Muscle of arm (tissue), 12 donors: ENCODE results near the gene SHCBP1. TPM values are rescaled to one million over a fixed set of nuclear protein-coding genes. Genes with fewer than 3 reads are reported as not detected.

ENCODE experiments used
- DNase-seq: peaks from one replicate; pipeline ENCODE4 v3.0.0-alpha.2; 2013
- polyA plus RNA-seq, 12 donors: library from polyadenylated mRNA; unstranded; fragments of 120-200 nt; gene quantifications; one replicate each; pipeline ENCODE4 v1.2.1, GENCODE V29; 2013; ENCODE audit not compliant: insufficient read length in 12 of 12

Gene SHCBP1
- polyA plus RNA-seq, 12 donors = 3.0 to 15.5 (median 9.8) TPM; not detected in 1

DNA sequence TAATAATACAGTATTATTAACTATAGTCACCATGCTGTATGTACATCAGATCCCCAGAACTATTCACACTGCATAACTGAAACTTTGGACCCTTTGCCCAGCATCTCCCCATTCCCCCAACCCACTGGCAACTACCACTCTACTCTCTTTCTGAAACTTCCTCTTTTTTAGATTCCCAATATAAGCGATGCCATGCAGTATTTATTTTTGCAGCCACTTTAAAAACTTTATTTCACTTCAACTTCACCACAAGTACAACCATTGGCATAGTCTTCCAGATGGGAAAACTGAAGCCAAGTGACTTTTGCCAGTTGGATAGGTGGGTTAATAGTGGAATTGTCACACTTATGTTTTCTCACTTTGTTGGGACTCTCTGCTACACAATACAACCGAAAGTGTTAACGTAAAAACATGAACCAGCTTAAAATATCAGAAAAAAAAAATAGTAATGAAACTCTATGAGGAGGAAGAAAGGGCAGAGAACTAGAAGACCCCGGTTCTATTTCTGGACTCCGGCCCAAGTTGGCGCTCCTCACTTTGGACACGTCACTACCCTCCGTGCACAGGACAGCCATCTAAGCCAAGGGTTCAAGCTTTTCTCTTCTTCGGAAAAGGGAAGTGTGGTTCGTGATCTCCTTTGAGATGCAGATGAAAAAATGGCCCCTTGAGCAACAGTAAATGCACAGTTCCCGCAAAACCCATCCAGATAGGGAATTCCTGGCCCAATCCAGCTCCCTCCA is 743 bp downstream of the SHCBP1 start:
- no peak for DNase-seq

DNA sequence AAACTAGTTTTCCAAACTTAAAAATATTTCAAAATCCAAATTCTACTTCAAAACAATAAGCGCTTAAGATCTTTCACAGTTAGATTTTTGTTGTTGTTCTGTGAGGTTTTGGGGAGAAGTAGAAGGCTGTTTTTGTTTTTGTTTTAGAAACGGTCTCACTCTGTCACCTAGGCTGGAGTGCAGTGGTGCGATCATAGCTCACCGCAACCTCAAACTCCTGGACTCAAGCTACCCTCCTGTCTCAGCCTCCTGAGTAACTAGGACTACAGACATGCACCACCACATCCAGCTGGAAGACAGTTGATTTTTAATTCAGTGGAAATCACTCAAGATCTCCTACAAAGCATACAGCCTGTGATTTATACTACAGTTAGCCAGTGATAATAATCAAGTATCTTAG is 2.7 kb downstream of the SHCBP1 start:
- no peak for DNase-seq

DNA sequence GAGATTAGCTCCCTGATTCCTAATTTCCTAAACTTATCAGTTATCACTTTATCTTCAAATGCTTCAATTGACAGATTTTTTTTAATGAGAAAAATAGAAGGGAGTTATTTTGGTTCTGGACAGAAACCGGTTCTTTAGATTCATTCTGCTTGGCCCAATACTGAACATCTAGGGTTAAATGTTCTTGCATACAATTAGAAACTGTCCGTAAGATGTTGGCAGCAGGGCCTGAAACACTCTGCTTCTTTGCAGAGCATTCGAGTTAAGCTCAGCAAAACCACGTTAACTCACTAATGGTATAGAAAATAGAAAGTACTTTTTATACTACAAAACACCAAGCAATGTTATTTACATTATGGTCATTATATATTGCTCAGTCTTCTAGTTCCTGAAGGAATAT is 7.2 kb downstream of the SHCBP1 start:
- DNase-seq = no peak

DNA sequence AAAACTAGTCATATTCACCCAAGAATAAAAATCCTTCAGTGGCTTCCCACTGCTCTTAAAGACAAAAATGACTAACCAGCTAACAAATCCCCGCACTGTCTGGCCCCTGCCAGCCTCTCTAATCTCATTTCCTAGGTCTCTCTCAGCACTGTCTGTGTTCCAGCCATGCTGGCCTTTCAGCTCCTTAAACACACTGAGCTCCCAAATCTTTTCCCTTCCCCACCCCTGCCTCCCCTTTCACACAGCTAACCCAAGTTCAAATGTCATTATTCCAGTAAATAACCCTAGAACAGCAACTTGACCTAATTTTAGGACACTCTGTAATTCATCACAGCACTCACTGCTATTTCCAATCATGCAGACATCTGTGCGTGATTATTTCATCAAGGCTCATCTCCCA is 7.8 kb downstream of the SHCBP1 start:
- DNase-seq = no peak

DNA sequence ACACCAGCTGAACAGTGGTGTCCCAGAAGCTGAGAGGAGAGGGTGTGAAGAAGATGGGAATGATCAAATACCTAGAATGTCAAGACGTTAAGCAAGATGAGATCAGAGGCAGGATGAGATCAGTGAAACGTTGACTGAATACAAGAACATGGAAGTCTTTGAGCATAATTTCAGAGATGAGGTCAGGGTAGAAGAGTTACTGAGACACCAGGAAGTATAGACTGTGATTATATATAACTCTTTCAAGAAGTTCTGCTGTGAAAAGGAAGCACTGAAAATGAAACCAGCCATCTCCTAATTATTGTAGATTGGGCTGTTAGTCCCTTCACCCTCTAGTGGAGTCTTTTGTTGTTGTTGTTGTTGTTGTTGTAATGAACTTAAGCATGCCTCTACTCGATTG is 9.1 kb downstream of the SHCBP1 start:
- DNase-seq = no peak

DNA sequence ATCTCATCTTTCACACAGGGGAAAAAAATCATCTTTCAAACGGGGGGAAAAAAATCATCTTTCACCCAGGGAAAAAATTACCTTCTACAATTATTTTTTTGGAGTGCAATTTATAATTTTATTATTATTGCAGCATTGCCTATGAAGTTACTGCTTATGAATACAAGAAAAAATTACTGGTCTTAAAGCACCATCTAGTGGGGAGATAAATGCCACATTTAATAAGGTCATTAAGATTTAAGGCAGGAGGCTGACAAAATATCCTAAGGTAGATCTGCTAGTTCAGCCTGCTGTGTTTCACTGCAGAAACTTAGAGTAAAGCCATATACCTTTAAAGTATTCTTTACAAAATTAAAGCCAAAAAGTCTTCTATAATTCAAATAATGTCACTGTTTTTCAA is 13.7 kb downstream of the SHCBP1 start:
- no peak for DNase-seq

DNA sequence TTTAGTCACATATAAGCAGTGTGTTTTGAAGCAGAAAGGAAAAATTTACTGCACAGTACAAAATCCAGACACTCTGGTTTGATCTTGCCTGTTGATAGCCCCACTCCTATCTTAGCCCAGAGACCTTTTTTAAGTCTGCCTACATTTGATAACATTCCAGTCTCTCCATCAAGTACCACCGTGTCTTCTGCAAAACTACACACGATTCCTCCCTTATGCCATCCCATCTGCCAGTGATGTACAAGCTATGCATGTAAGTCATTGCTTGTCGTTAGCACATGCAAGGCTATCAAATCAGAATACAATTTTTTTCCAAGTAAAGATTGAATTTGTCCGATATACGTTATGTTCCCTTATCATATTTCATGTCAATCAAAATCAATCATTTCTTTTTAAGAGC is 14.9 kb downstream of the SHCBP1 start:
- no peak for DNase-seq

DNA sequence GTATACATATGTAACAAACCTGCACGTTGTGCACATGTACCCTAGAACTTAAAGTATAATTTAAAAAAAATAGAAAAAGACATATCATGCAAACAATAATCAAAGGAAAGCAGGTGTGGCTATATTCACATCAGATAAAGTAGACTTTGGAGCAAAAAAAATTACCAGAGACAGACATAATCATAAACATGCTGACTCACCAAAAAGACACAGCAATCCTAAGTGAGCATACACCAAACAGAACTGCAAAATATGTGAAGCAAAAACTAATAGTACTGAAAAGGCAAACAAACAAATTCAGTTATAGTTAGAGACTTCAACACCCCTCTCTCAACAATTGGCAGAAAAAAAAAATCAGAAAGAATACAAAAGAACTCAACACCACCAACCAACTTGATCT is 29.9 kb downstream of the SHCBP1 start:
- no peak for DNase-seq

DNA sequence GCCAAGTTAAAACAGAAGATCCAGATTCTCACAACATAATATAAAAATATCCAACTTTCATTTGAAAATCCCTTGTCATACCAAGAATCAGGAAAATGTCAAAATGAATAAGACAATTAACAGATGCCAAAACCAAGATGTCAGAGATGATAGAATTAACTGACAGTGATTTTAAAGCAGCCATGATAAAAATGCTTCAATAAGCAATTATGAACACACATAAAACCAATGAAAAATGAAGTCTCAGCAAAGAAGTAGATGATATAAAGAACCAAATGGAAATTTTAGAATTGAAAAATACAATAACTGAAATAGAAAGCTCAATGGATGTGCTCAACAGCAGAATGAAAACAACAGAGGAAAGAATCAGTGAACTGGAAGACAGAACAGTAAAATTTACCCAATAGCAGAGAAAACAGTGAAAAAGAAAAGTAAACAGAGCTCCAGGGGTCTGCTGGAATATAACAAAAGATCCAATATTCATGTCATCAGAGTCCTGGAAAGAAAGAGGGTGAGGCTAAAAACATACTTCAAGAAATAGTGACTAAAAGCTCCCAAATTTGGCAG is 35.1 kb downstream of the SHCBP1 start:
- DNase-seq = no peak

DNA sequence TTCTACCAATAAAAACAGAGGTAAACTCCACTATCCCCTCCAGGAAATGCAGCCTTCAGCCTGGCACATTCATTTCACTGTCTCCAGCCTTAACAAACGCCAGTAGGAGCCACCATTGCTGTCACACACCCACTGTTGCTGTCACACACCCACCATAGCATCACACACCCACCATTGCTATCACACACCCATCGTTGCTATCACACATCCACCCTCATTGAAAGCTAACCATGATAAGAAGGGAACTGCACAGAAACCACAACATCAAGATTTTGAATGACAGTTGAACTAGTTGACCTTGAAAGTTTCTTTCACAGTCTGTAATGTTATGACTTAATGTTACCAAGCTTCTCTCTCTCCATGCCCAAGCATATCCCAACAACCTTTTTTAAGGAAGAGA is 38.1 kb downstream of the SHCBP1 start:
- no peak for DNase-seq

DNA sequence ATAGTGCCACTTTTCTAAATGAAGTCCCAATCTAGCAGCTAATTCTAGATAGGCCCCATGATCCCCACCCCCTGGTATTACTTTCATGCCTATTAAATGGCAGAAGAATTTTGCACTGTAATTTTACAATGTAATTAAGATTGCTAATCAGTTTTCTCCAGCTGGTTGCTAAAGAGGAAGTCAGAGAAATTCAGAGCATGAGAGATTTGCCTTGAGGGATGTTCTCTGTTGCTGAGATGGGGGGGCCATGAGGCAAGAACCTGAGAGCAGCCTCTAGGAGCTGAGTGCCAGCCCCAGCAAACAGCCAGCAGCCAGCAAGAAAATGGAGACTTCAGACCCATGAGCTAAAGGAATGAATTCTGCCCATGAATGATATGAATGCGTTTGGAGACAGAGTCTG is 38.9 kb downstream of the SHCBP1 start:
- DNase-seq = no peak

DNA sequence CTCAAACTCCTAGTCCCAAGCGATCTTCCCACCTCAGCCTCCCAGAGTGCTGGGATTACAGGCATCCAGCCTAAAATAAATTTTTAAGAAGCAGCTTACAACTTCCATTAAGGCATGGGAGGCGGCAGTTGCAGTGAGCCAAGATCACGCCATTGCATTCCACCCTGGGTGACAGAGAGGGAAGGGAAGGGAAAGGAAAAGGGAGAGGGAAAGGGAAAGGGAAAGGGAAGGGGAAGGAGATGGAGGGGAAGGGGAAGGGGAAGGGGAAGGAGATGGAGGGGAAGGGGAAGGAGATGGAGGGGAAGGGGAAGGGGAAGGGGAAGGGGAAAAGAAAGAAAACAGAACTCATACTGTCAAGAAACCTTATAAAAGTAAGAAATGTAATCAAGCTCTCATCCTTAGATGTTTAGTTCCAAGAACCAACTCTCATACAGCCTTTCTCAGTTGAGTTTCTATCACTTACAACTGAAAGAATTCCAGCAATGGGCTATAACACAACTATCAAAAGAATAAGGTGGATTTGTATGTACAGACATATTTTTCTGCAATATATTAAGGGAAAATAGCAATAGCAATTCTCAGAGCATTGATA is 43.1 kb downstream of the SHCBP1 start:
- no peak for DNase-seq

DNA sequence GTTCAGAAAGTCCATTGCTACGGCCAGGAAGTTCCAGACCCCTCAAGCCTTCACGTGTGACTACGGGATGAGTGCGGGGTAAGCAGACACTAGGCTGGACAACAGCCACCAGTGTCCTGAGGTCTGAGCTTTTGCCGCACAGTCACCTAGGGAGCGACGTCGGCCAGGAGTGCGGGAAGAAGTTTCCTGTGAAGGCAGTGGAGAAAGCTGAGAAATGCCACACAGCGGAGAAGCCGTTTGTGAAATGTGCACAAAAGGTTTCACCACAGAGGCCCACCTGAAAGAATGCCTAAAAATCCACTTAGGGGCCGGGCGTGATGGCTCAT is 47.4 kb downstream of the SHCBP1 start:
- DNase-seq = no peak

DNA sequence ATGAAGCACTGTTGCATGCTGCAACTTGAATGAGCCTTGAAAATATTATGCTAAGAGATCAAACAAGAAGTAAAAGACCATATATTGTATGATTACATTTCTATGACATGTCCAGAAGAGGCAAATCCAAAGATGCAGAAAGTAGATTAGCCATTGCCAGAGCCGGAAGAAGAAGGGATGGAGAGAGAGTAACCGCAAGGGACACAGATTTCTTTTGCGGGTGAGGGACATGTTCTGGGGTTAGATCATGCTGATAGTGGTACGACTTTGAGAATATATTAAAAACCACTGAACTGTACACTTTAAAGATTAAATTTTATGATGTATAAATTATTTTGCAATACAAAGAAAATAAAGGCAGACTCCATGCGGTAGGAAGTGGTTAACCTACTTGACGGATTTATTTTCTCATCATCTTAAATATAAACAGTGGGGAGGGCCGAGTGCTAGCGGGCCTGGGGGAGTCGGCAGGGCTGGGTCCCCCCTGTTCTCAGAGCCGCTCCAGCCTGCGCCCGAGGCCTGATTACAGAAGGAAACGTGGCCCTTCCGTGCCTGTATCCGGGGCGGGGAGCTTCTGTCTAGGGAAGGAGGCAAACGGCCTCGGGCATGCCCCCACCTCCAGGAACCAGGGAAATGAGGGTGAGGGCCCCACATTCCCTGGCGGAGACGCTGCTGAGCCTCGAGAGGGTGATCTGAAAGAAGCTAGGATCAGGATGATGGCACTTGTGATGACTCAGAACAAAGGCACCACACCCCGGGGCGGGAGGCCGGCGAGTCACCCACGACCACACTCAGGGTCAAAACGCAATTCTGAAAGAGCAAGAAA is 48.0 kb downstream of the SHCBP1 start:
- DNase-seq = no peak

DNA sequence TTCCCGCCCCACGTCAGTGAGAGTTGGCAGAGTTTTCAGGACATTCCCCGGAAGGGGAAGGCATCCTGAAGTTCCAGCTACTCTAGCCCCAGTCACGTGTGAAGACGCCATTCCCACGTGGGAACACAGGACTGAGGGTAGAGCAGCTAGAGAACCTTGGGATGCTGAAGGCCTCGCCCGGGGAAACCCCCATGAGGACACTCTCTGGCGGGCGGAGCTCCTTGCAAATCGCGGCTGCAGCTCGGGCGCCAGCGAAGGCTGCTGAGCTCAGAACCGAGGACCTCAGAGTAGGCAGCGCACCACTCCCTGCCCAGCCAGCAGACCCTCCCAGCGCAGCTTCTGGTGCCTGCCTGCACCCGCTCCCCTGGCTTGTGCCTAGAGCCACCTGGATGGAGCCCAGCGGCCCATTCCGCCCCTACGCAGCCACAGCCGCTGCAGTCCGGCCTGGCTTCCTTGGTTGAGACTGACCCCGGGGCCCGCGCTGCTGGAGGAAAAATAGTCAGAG is 51.9 kb downstream of the SHCBP1 start:
- DNase-seq = no peak

DNA sequence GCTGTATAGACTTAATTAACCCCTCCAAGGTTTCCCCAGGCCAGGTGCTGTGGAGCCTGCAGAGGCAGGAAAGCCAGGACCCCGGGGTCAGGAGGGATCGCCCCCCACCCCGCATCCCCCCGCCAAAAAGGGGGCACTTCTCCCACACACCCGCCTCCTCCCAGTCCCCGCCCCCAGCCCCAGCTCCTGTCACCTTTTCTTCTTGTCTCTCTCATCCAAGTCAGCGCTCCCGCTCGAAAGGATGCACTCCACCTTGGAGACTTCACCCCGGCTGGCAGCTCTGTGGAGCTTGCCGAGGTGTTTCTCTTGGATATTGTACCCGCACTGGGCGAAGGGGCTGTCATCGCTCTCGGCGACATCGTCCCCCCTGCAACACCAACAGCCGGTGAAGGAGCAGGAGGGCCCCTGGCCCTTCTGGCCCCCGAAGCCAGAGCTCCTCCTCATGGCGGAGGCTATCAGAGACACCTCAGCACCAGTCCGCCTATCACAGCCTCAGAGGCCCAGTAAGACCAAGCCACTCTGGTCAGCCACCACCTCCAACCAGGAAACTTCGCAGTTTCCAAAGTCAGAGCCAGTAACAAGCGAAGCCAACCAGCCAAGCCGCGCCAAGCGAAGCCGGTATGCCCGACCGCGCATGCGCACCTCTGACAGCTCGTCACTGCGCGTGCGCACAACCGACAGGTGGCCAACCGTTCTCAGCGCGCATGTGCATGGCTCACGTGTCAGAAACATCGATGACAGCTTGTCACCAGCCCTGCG is 52.5 kb downstream of the SHCBP1 start:
- DNase-seq = no peak

DNA sequence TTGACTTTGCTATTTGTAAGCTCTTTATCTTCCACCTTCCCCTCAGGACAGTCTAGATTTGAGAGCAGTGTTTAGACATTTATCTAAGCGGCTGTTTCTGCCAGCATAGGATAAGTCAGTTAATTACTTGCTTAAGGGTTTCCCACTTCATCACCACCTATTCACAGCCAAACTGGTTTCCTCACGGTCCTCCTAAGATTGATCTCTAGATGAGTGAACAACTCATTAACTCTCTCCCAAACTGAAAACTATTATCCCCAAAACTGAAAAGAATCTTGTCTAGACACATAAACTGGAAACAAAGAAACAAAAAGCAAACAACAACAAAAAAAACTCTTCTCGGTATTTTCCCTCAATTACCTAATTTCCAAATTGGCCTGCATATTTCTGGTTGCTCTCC is 58.2 kb downstream of the SHCBP1 start:
- no peak for DNase-seq

DNA sequence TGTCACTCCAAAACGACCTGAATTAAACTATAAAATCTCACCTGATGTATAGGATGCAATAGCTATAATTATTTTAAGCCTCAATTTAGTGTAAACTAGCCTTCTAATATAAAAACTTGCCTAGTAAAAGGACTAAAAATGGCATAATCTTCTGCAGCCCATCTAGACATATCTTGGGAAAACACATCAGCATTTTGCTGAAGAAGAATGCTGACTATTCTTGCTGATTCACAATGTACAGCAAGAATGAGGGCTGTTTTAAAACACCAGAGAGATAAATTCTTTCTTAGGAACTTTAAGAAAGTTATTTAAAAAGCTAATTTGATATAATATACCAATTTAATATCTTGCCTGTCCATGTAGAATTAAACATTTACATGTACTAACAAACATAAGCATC is 63.2 kb downstream of the SHCBP1 start:
- DNase-seq = no peak

DNA sequence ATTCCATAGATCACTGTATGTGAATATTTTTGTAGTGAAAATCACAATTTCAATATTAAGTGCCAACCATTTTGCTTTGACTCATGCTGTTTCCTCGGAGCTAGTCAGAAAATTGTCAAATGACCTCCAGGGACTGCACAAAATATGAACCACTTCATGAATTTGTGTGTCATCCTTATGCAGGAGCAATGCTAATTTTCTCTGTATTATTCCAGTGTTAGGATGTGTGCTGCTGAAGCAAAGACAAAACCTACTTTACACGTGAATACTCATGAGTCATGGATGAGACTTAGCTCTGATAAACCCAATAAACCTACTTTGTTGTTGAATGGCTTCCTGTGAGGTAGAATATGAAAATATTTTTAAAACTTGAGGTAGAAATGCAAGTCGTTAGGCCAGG is 65.2 kb downstream of the SHCBP1 start:
- no peak for DNase-seq

DNA sequence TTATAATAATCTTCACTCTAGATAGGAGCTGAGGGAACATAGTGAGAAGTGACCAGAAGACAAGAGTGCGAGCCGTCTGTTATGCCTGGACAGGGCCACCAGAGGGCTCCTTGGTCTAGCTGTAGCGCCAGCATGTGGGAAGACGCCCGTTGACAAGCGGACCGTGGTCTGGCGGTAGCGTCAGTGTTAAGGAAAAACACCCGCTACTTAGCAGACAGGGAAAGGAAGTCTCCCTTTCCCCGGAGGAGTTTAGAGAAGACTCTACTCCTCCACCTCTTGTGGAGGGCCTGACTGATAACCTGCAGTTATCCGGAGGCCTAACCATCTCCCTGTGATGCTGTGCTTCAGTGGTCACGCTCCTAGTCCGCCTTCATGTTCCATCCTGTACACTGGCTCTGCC is 66.7 kb downstream of the SHCBP1 start:
- DNase-seq = peak; percentile 64

DNA sequence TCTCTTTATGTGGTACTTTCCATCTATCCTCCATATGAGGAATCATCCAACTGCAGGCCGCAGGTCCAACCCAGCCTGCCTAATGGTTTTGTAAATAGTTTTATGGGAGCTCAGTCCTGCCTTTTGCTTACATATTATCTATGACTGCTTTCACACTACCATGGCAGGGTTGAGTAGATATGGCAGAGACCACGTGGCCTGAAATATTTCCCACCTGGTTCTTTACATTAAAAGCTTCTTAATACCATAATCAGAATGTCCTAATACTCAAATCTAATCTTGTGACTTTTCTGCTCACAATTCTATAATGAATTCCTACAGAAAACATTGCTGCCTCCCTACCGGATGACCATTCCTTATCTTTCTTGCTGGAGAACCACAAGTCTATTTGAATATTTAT is 71.7 kb downstream of the SHCBP1 start:
- no peak for DNase-seq
